Esophagus squamous epithelium (tissue), 4 donors: ENCODE results near the gene MORC4.

Source experiments
- CTCF ChIP-seq, 6 experiments: fragments of 450-650 bp in 4 of 6; fragments of 200-600 bp in 2 of 6; sonication (generic) in 2 of 6; IDR thresholded peaks; one replicate each; pipeline ENCODE4 v1.5.1; 2016 to 2019; ENCODE audit warnings: antibody characterized with exemption in 6 of 6, mild to moderate bottlenecking in 4 of 6, moderate library complexity in 4 of 6
- POLR2A ChIP-seq, 4 donors: fragments of 450-650 bp; IDR thresholded peaks; one replicate each; pipeline ENCODE4 v1.6.1; 2017; ENCODE audit warnings: antibody characterized with exemption in 4 of 4, mild to moderate bottlenecking in 4 of 4, moderate library complexity in 3 of 4

- no peak for TF ChIP-seq CTCF (IDR thresholded peaks at IDR 0.05)
- no peak for TF ChIP-seq POLR2A (IDR thresholded peaks at IDR 0.05)
These were observed 100.7 kb downstream of the MORC4 start for GRCh38 chrX:106899276-106899675.
